Activated CD8-positive, alpha-beta memory T cell treated with anti-CD3 and anti-CD28 coated beads for 36 hours (primary cell): ENCODE results near the gene CAMTA2. TPM values are rescaled to one million over a fixed set of nuclear protein-coding genes. Genes with fewer than 3 reads are reported as not detected.

Experiments
- CTCF ChIA-PET: fragments of 350-600 bp; sonication (Branson Sonifier 250); formaldehyde crosslinking; loops from one replicate; lab custom pipeline; 2021; ENCODE audit warnings: antibody characterized with exemption; lab: Charles Lee
- POLR2A ChIA-PET: fragments of 350-600 bp; sonication (Branson Sonifier 250); formaldehyde crosslinking; loops from one replicate; lab custom pipeline; 2021; ENCODE audit warnings: antibody characterized with exemption; lab: Charles Lee
- total RNA-seq, 2 experiments: library from RNA; stranded (reverse); gene quantifications; one replicate each; pipeline ENCODE4 v1.2.3, GENCODE V29; 2021

Gene CAMTA2
- total RNA-seq, 2 experiments from 2014 or later, result 120 to 125 TPM

DNA sequence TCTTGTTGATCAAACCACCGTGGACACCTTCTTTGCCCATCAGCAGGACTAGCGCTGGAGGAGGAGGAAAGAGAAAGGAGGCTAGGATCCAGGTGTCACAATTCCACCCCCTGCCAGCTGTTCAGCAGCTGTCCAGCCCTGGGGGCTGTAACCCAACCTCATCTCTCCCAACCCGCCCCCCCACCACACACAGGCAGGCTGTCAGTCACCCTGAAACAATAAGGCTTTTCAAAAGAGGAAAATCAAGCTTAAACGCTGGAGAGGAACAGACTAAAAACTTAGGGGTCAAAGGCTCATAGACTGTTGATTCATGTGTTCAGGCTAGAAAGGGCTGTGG is 41.6 kb downstream of the CAMTA2 start:
- ChIA-PET POLR2A (interaction anchor here (0.5 to 13.5 kb wide), 5 partner anchors 10 to 52 kb away, joined by 3 to 214 read pairs (median 4); partner anchors contain the start of genes KIF1C and SPAG7), CTCF (interaction anchor here (0.6 kb wide), 1 partner anchor 24 kb away, joined by 3 read pairs; no protein-coding TSS in a partner anchor)

DNA sequence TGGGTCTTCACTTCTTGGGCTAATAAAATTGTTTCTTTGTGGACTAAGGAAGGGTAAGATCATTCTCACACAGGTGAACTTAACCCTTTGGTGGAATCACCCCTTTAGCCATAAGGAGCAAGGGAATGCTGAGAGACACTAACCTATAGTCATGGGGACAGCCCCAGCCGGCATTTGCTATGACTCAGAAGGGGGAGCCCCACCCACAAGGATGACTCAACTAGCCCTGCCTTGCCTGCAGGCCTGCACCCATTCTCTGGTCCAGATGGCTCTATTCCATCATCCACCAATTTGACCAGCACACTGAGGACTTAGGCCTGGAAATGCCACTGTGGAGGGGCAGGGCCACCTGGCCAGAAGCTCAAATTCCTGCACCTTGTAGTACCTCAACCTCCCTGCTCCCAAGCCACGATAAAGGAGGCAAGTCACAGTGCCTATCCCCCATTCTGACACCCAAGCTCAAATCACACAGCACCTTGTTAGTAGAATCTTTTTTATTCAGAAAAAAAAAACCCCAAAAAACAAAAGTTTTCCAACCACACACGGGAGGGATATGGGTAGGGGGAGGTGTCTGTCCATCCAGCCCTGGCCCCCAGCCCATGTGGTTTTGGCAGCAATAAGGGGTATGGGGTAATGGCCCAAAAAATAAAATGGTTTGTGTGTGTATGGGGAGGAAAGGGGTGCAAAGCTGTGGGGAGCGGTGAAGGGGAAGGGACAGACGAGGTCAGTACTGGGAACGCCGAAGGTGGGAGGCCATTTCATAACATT is 42.1 kb downstream of the CAMTA2 start:
- ChIA-PET POLR2A (interaction anchor here (0.5 to 13.5 kb wide), 5 partner anchors 10 to 389 kb away, joined by 3 to 214 read pairs (median 4); partner anchors contain the start of genes KIF1C and SPAG7), CTCF (interaction anchor here (0.7 kb wide), 1 partner anchor 22 kb away, joined by 3 read pairs; the partner anchor contains the start of gene SPAG7)

DNA sequence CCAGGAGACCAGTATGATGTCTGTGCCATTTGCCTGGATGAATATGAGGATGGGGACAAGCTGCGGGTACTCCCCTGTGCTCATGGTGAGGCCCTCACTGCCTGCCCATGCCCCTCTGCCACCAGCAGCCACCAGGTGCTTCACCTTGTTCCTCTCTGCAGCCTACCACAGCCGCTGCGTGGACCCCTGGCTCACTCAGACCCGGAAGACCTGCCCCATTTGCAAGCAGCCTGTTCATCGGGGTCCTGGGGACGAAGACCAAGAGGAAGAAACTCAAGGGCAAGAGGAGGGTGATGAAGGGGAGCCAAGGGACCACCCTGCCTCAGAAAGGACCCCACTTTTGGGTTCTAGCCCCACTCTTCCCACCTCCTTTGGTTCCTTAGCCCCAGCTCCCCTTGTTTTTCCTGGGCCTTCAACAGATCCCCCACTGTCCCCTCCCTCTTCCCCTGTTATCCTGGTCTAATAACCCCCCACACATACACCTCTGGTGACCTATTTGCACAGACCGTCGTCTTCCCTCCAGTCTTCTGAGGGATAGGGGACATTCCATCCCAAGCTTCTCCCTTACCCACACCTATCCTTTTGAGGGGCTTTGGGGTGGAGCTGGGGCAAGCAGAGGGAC is 42.8 kb downstream of the CAMTA2 start:
- ChIA-PET POLR2A (interaction anchor here (0.5 to 13.5 kb wide), 3 partner anchors 24 to 469 kb away, joined by 3 to 214 read pairs (median 3); partner anchors contain the start of gene SPAG7), CTCF (interaction anchor here (0.7 to 0.9 kb wide), 2 partner anchors 23 to 24 kb away, joined by 3 read pairs; partner anchors contain the start of gene SPAG7)

DNA sequence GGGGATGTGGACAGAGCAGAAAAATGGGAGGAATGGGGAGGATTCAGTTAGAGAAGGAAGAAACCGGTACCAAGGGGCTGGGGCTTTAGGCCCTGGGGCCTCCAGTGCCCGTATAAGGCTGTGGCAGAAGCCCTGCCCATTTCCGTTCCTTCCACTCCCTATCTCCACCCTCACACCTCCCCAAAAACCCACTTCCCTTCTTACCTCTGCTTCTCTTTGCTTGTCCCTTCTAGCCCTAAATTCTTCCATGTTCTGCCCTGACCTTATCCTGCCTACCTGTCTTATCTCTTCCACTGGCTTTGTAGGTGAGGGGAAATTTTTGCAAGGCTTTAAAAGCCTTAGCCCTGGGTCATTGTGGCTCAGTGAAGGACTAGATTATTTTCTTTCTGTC is 43.3 kb downstream of the CAMTA2 start:
- ChIA-PET CTCF (interaction anchor here (0.9 kb wide), 1 partner anchor 25 kb away, joined by 3 read pairs; no protein-coding TSS in a partner anchor), POLR2A (interaction anchor here (13.5 kb wide), 1 partner anchor 24 kb away, joined by 214 read pairs; the partner anchor contains the start of gene SPAG7)

DNA sequence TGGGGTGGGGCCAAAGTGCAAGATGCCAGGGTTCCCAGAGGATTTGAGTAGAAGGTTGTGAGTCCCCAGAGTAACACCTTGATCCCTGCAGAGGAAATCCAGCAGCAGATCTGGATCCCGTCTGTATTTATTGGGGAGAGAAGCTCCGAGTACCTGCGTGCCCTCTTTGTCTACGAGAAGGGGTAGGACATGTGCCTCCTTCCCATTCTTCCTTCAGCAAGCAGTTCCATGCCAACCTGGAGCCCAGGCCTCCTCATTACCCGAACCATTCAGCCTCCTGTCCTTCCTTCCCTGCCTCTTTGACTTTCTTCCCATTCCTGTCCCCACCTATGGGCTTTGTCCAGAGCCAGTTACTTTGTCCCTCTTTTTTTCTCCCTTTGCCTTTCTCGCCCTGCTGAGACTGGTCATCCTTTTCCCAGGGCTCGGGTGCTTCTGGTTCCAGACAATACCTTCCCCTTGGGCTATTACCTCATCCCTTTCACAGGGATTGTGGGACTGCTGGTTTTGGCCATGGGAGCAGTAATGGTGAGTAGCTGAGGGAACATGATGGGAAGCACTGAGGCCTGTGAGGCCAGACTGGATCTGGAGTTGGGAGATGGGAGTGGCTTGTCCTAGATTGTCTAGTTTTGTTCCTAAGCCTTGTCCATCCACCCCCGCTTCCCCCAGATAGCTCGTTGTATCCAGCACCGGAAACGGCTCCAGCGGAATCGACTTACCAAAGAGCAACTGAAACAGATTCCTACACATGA is 44.5 kb downstream of the CAMTA2 start:
- ChIA-PET POLR2A (interaction anchor here (13.5 kb wide), 1 partner anchor 26 kb away, joined by 214 read pairs; the partner anchor contains the start of gene SPAG7), CTCF (interaction anchor here (0.8 kb wide), 1 partner anchor 34 kb away, joined by 3 read pairs; no protein-coding TSS in a partner anchor)

DNA sequence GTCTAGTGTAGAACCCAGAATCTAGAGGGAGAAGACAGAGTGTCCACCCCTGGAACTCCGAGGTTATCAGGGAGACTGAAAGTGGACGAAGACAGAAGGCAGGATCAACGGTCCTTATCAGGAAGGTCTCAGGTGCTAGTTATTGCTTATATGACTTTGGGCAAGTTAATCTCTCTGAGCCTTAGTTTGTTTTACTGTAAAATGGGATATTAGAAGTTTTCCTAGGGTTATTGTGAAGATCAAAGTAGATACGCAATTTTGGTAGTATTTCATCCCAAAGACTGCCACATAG is 46.2 kb downstream of the CAMTA2 start:
- ChIA-PET POLR2A (no interaction called here), CTCF (interaction anchor here (1.7 to 3.4 kb wide), 3 partner anchors 9 to 38 kb away, joined by 4 to 14 read pairs (median 12); partner anchors contain the start of genes CHRNE, ENO3 and SPAG7)

DNA sequence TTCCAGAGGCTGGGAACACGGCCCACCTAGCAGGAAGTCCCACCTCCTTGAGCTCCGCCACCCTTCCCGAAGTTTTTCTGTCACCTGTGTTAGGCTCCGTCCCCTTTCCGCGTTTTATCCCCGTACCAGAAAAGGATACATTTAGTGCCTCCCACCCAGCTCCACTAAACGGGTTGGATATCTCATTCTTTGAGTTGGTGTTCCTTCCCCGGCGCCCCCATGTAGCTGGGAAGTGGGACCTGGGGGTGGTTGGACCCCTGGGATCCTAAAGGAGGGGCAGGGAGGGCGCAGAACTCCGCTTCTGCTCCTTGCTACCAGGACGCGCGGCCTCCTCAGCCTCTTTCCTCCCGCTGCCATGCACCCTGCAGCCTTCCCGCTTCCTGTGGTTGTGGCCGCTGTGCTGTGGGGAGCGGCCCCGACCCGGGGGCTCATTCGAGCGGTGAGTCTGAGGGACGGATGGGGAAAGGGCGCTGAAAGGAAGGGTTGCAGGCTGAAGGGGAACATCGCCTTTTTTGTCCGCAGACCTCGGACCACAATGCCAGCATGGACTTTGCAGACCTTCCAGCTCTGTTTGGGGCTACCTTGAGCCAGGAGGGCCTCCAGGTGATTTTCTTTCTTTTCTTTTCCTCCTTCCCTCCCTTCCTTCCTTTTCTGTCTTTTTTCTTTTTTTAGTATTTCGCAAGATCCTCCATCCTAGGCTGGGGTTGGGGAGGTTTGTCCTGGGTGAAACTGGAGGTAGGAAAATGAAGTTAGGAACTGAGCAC is 46.7 kb downstream of the CAMTA2 start:
- ChIA-PET POLR2A (interaction anchor here (1.1 to 2.8 kb wide), 5 partner anchors 8 to 57 kb away, joined by 4 to 33 read pairs (median 6); partner anchors contain the start of genes C17orf107, KIF1C, PFN1 and SPAG7), CTCF (interaction anchor here (0.9 to 3.4 kb wide), 8 partner anchors 8 to 45 kb away, joined by 3 to 14 read pairs (median 4); partner anchors contain the start of genes C17orf107, CHRNE, ENO3 and PFN1)

DNA sequence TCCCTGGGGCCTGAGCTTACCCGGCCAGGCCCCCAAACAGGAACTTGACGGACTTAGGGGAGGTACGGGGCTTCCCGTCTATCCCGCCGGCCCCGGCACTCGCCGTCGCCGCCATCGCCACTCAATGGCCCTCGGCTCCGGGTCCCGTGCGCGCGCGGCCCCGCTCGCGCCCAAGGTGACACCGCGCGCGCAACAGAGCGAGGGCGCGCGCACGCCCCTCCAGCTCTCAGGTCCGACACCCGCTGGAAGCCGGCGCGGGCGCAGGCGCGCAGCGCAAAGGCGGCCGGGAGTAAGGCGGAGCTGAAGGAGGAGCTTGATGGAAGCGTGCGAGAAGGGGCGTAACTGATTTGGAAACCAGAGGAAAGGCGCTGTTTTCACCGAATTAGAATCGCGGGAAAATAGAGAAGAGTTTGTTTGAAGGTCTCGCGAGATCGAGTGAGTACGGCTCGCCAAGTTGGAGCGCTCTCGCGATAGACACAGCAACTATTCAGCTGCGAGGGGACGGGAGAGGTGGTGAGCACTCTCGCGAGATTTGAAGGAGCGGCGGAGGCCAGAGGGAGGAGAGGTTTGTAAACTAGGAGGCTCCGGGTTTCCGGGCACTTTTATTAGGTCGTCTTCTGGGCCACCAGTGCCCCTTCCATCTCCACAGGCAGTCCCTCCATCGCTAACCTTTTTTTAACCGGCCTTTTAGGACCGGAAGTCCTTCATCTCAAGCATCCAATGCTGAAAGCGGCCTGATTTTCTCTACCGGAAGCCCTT is 47.5 kb downstream of the CAMTA2 start, which contains the start of the genes RNF167 and SLC25A11:
Gene RNF167, plus strand, starts transcription at position 473 of the 759 bp plus-strand sequence. CDS start 642 bp downstream, outside the sequence.
Gene SLC25A11, minus strand, starts transcription at position 251 of the 759 bp plus-strand sequence. Its CDS starts 136 bp downstream, at position 115.
- ChIA-PET POLR2A (interaction anchor here (0.6 to 2.8 kb wide), 7 partner anchors 9 to 600 kb away, joined by 3 to 33 read pairs (median 4); partner anchors contain the start of genes C17orf107, KIF1C, PFN1 and SPAG7), CTCF (interaction anchor here (0.9 to 3.4 kb wide), 8 partner anchors 9 to 46 kb away, joined by 3 to 14 read pairs (median 4); partner anchors contain the start of genes C17orf107, CHRNE, ENO3 and PFN1)

DNA sequence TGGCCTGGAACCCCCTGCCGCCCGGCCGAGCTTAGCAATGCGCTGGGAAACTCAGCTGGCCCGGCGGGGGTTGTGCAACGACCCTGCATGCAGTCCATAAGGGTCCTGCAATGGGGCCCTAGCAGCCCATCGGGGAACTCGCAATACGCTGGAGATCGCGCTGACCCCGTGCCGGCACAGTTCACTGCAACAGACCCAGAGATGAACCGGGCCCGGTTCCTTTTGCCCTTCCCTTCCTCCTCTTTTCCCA is 48.0 kb downstream of the CAMTA2 start:
- CTCF ChIA-PET, result interaction anchor here (1.0 to 3.4 kb wide), 6 partner anchors 9 to 46 kb away, joined by 3 to 14 read pairs (median 5); partner anchors contain the start of genes C17orf107, CHRNE, PFN1 and SPAG7
- POLR2A ChIA-PET, result interaction anchor here (0.6 to 2.8 kb wide), 8 partner anchors 10 to 600 kb away, joined by 3 to 33 read pairs (median 4); partner anchors contain the start of genes C17orf107, PFN1 and SPAG7

DNA sequence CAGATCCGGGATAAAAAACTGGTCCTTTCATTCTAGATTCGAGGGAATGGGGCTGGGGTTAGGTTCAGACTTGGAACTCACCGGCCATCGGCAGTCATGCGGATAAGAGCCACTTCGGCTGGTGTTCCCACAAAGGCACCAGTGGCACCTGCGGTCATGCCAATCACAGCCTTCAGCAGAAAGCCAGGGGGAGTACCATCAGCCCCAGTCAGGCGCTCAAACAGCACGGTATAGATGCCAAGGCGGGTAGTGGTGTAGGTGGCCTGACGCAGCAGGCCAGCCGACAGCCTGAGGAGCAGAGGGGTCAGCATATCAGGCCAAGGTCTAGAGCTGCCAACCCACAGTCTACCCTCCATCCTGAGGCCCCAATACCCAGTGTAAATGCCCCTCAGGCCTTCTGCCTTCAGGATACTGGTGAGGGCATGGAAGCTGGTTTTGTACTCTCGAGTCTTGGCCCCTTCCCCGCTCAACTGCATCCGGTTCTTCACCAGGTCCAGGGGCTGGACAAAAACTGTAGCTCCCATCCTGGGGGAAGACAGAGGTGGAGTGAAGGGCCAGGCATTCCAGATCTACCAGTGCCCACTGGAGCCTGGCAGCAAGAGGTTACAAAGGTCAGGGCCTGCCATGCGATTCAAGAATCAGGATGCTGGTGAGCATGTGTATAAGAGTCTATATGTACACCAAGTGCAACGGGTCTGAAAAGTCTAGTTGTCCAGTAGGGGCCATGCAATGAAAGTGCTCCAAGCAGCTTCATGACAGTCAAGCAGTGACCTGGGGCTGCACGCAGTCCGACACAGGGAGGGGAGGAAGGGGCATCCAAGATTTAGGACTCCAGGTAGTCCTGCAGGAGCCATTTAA is 48.6 kb downstream of the CAMTA2 start:
- CTCF ChIA-PET, result interaction anchor here (1.0 to 3.4 kb wide), 4 partner anchors 29 to 40 kb away, joined by 4 to 14 read pairs (median 8); partner anchors contain the start of genes C17orf107, CHRNE and SPAG7
- POLR2A ChIA-PET, result interaction anchor here (0.6 to 2.8 kb wide), 6 partner anchors 10 to 56 kb away, joined by 3 to 33 read pairs (median 5); partner anchors contain the start of genes C17orf107, PFN1 and SPAG7

DNA sequence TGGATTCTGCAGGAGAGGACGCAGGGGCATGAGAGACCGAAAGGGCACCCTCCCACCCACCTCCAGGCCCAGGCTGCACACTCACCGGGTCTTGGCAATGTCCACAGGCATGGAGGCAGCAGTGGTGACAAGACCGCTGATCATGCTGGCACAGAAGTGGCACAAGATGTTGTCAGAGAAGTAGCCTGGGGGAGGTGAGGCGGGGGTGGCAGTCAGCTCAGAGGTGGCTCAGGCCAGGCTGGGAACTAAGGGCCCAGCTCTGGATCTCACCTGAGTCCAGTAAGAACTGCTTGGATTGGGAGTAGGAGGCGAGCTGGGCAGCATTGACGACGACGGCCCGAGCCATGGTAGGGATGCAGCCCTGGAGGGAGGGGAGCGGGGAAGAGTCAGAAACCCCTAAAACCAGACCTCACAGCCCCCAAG is 49.4 kb downstream of the CAMTA2 start:
- ChIA-PET CTCF (interaction anchor here (3.4 kb wide), 1 partner anchor 35 kb away, joined by 12 read pairs; the partner anchor contains the start of gene CHRNE), POLR2A (no interaction called here)

DNA sequence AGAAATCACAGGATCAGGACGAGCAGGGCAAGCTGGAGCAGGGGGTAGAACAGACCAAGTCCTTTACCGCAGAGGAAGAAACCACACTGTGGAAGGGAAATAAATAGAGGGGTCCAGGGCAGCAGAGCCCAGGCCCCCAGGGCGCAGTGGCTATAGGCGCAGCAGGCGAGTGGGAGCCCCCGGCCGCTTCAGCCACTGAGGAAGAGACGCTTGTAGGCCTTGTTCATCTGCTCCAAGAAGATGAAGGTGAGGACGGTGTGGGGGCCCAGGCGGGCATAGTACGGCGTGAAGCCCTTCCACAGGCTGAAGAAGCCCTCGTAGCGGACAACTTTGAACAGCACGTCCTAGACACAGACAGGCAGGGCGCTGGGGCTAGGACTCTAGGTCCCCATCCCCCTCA is 49.9 kb downstream of the CAMTA2 start:
- ChIA-PET CTCF (no interaction called here), POLR2A (no interaction called here)

DNA sequence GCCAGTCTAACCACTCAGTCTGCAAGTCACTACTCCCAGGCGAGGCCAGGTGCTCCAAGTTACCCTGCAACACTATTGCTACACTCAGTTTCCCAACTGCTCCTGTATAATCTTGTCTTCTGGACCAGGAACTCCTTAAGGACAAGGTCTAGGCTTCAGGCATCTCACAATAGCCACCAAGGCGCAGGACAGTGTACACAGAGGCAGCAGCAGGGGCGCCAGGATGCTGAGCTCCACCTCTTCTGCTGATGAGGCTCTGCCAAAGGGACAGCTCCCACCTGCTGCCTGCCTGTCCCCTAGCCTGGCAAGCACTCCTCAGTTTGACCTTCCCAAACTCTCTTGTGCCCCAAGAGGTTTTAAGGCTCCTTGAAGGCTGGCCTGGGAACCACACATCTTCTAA is 51.0 kb downstream of the CAMTA2 start:
- ChIA-PET CTCF (interaction anchor here (0.8 kb wide), 1 partner anchor 444 kb away, joined by 3 read pairs; no protein-coding TSS in a partner anchor), POLR2A (no interaction called here)

DNA sequence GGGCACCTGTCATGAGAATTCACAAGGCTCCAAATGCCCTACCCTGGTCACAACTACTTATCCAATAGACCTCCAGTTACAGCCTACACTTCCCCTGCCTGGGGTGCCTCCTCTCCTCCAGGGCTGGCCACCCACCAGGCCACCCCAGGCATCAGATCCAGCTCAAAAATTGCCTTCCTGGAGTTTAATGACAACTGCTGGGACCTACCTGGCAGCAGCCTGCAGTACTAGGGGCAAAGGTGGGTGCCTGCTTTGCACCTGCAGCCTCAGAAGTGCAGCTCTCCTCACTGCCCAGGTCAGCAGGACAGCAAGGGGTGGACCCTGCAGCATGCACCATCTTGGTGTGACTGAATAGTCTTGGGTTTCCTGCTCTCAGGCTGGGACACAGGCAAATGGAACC is 51.8 kb downstream of the CAMTA2 start:
- CTCF ChIA-PET, result no interaction called here
- POLR2A ChIA-PET, result no interaction called here

DNA sequence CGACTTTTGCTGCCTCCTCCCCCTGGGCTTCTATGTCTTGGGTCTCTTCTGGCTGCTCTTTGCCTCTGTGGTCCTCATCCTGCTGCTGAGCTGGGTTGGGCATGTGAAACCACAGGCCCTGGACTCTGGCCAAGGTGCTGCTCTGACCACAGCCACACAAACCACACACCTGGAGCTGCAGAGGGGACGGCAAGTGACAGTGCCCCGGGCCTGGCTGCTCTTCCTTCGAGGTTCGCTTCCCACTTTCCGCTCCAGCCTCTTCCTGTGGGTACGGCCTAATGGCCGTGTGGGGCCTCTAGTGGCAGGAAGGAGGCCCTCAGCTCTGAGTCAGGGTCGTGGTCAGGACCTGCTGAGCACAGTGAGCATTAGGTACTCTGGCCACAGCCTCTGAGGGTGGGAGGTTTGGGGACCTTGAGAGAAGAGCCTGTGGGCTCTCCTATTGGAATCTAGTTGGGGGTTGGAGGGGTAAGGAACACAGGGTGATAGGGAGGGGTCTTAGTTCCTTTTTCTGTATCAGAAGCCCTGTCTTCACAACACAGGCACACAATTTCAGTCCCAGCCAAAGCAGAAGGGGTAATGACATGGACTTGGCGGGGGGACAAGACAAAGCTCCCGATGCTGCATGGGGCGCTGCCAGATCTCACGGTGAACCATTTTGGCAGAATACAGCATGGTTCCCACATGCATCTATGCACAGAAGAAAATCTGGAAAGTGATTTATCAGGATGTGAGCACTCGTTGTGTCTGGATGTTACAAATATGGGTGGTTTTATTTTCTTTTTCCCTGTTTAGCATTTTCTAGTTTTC is 53.1 kb downstream of the CAMTA2 start:
- ChIA-PET CTCF (interaction anchor here (0.6 kb wide), 1 partner anchor 12 kb away, joined by 3 read pairs; no protein-coding TSS in a partner anchor), POLR2A (interaction anchor here (0.6 kb wide), 1 partner anchor 1728 kb away, joined by 4 read pairs; no protein-coding TSS in a partner anchor)
